Epidermal melanocyte (primary cell): Measurements from ENCODE around the gene GFRAL.

Experiments used
- DNase-seq: peaks from one replicate; pipeline ENCODE4 v3.0.0; 2011; ENCODE audit warnings: low spot score; ENCODE audit not compliant: insufficient read length

The GFRAL gene

DNA sequence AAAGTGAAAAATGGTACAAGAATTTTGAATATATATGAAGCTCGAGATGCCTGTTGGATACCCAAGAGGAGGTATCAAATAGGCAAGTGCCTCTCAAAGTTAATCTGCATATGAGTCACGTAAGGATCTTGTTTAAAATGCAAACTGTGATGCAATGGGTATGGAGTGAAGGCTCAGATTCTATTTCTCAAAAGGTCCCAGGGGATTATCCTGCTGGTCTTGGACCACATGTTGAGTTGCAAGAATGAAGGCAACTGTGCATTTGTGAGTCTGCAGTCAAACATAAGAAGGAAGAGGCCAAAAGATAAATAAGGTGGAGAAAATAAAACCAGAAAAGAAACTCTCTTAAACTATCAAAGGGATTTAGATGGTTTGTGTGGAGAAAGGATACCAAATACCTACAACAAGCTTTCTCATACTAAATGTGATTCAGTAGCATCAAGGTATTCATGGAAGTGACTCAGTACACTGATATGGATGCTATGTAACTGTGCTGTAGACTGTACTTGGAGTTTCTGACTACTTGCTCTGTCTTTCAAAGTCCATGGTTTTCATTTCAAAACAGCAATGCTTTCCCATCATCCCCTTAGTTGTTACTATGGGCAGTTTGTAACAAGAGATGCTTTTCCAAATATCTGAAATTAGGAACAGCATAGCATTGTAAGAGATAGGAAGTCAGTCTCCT lies 106.3 kb downstream of the GFRAL start:
- no peak for DNase-seq

DNA sequence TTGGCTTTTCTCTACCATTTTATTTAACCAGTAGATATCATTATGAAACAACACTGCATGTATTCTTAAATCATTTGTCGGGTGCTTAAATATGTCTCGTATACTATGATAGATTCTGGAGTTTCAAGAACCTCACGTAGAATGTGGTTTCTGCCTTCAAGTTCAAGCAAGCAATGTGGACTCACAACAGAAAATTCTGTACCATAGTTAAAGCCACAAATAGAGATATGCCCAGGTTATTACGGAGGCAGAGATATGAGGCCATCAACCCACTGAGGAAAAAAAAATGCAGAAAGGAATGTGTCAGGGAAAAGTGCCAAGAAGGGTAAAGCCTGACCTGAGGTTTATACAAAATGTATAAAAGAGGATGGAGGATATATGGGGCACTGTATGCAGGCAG lies 109.9 kb downstream of the GFRAL start:
- DNase-seq: no peak

DNA sequence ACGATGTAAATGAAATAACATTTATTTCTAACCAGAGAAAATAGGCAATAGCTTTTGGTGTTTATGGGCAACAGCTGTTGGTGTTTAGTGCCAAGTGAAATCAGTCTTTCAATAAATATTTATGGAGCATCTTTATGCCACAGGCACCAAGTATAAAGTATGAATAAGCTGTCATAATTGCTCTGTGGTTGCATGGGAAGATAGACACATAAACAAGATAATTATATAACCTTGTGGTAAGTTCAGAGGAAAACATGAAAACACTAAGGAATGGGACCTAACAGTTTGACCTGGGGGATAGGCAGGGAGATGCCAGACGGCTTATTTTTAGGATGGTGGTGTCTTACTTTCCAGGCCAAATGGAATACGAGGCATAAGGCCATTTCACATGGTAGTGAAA lies 110.9 kb downstream of the GFRAL start:
- DNase-seq: no peak

DNA sequence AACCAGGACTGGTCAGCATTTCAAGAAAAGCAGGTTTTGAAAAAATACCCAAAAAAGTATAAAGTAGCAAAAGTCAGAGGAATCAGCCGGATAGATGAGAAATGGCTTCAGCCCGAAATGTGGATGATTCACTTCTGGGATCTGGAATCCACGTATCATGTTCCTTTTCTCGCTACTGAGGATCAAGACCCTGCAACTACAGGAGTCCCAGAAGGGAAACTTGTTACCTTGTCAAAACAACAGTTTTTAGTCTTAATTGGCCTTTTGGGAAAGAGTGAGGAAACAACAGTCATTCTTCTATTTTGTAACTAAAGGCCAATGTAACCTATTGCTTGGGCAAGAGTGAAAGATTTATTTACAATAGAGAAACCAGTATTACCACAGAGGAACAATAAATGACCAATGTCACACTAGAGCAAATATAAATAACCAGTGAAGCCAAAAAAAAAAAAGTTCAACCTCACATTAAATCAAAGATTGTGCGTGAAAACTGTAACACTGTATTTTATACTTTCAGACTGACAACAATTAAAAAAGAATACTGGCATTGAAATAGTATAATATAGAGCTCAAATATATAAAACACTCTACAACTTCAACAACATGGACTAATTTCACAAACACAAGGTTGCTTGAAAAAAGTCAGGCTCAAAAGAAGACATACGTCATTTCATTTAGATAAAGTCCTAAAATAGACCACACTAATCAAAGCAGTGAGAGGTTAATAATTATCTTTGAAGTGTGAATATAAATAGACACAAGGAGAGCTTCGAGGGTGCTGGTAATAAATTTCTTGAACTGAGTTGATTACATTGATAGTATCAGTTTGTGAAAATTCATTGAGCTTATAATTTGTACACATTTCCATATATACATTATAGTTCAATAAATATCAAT lies 116.2 kb downstream of the GFRAL start:
- no peak for DNase-seq

DNA sequence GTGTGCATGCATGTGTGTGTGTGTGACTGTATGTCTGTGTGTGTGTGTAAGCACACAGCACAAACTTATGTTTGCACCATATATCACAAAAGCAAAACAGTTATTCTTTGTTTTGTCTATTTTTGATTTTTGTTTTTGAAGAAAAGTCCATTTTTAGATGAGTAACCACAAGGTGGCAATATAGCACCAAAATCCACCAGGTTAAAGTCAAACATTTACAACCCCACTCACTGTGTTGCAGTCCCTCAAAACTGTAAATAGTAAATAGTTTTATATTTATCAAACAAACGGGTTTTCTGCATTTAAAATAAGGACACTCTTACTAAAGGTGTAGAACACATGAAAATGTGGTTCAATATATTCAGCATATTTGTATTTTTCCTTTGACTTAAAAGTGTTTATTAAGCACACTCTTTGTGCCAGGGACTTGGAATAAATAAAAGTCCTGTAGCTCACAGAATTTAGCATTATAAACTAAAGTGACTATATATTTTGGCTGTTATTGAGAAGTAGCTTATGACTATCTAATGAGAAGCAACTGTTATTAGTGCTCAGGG lies 118.5 kb downstream of the GFRAL start:
- no peak for DNase-seq

DNA sequence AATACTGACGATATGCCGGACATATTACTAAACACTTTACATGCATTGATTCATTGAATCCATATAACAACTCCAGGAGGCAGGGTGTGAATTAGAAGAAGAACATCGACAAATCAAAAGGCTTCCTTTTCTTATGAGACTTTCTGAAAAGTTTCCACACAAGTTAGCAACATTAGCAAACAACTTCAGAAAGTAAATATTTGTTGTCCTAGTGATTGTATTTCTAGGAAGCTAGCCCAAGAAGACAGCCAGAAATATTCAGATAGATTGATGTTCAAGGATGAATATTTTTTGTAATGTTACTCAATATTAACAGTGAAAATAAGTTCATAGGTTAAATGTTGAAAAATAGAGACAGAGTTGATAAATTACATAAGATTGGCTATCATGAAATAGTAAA lies 120.6 kb downstream of the GFRAL start:
- DNase-seq: no peak

DNA sequence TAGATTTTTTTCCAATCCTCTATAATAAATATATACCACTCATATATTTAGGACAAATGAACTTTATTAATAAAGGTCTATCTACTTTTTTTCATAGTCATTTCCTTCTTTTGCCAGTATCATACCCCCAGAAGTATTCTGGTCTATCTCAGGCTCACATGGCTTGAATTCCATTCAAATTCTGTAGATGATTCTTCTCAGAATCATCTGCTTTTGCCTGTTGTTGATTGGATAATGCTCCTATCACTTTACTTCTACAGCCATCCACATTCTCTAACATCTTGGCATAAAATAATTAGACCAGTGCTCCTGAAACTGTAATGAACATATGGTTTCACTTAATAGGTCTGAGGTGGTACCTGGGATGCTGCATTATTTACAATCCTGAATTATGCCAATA lies 121.2 kb downstream of the GFRAL start:
- no peak for DNase-seq

DNA sequence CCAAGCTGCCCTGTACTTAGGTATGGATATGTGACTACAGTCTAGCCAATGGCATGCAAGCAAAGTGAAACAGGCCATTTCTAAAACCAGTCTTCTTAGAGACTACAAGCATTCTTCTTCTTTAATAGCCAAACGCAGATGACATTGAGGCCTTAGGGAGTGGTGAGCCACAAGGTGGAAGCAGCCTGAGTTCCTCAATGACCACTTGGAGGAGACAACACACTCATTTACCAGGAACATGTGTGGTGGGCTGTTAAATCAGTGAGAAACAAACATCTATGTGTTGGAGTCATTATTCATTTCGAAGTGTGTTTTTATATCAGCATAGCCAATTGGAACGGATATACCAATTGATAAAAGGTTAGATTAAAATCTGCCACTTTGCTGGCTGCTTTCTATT lies 122.0 kb downstream of the GFRAL start:
- no peak for DNase-seq

DNA sequence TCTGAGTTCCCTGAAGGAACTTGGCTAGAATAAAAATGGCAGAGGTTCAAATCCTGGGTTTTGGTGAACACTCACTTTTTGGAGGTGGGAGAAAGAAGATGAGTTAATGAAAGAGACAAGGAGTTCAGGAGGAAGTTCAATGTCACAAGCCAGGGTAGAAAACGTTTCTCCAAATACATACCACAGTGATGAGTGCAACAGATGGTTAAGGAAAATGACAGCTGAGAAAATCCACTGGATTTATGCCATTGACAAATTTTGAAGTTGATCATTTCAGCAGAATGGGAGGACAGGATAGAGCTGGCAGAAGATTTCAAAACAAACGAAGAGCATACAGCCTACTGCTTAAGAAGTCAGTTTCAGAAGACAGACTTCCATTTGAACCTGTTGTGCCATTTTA lies 122.7 kb downstream of the GFRAL start:
- no peak for DNase-seq
